ENCODE measurements around the gene STX8.

The STX8 gene

GRCh38 chr17:9334536-9335446 lies 240.8 kb downstream of the STX8 start:
- DNase-seq: no peak

GRCh38 chr17:9332132-9332494 lies 243.5 kb downstream of the STX8 start:
- no peak for DNase-seq

- no peak for DNase-seq
These were observed 244.1 kb downstream of the STX8 start for GRCh38 chr17:9331279-9332131.

- DNase-seq: no peak
These were observed 244.9 kb downstream of the STX8 start for GRCh38 chr17:9330611-9331271.

GRCh38 chr17:9330141-9330540 lies 245.5 kb downstream of the STX8 start:
- no peak for DNase-seq

- no peak for DNase-seq
These were observed 246.2 kb downstream of the STX8 start for GRCh38 chr17:9329251-9329921.

- no peak for DNase-seq
These were observed 250.8 kb downstream of the STX8 start for GRCh38 chr17:9324864-9325263.

GRCh38 chr17:9322326-9322725 lies 253.3 kb downstream of the STX8 start:
- DNase-seq: no peak

- DNase-seq: no peak
These were observed 253.7 kb downstream of the STX8 start for GRCh38 chr17:9321890-9322289.

GRCh38 chr17:9315360-9315759 lies 260.3 kb downstream of the STX8 start:
- DNase-seq: no peak

- no peak for DNase-seq
These were observed 262.3 kb downstream of the STX8 start for GRCh38 chr17:9313346-9313745.

GRCh38 chr17:9309216-9309615 lies 266.4 kb downstream of the STX8 start:
- no peak for DNase-seq

- DNase-seq: no peak
These were observed 267.6 kb downstream of the STX8 start for GRCh38 chr17:9308069-9308468.

- no peak for DNase-seq
These were observed 268.2 kb downstream of the STX8 start for GRCh38 chr17:9307313-9307998.

GRCh38 chr17:9306086-9306485 lies 269.5 kb downstream of the STX8 start:
- DNase-seq: no peak

GRCh38 chr17:9299695-9300094 lies 275.9 kb downstream of the STX8 start:
- no peak for DNase-seq

- DNase-seq: no peak
These were observed 276.8 kb downstream of the STX8 start for GRCh38 chr17:9298776-9299295.

GRCh38 chr17:9298135-9298534 lies 277.5 kb downstream of the STX8 start:
- no peak for DNase-seq

GRCh38 chr17:9294661-9295210 lies 280.9 kb downstream of the STX8 start:
- DNase-seq: no peak

- no peak for DNase-seq
These were observed 283.1 kb downstream of the STX8 start for GRCh38 chr17:9292561-9292941.

GRCh38 chr17:9291912-9292560 lies 283.6 kb downstream of the STX8 start:
- DNase-seq: peak; percentile 69

All from stimulated activated CD8-positive, alpha-beta memory T cell treated with anti-CD3 and anti-CD28 coated beads, Interleukin-4, amount 100 ng/mL, for 48 hours (primary cell).